Keratinocyte (primary cell): ENCODE measurements around the gene PLEK. TPM values are rescaled to one million over a fixed set of nuclear protein-coding genes. Genes with fewer than 3 reads are reported as not detected.

Source experiments
- DNase-seq: peaks from one replicate; pipeline ENCODE4 v3.0.0-alpha.2; 2011; ENCODE audit warnings: low read depth, missing footprints, low spot score
- FAIRE-seq: peaks from 2 replicates; lab custom pipeline; 2011; peaks lifted over from hg19 to GRCh38; lab: Jason Lieb, UNC
- H2AFZ ChIP-seq: 2 replicates; pipeline ENCODE4 v1.6.0; 2012; ENCODE audit warnings: low read length, control low read depth, inconsistent platforms; ENCODE audit not compliant: control insufficient read depth
- H3K27ac ChIP-seq: 2 replicates; pipeline ENCODE4 v1.5.1; 2011; ENCODE audit warnings: low read length; ENCODE audit not compliant: control insufficient read depth, insufficient read depth
- H3K27me3 ChIP-seq: 3 replicates; pipeline ENCODE4 v1.6.0; 2011; ENCODE audit warnings: low read length; ENCODE audit not compliant: control insufficient read depth, insufficient read depth; ENCODE audit errors: extremely low read depth
- H3K36me3 ChIP-seq, 2 experiments: 2 replicates in 1 of 2; 3 replicates in 1 of 2; pipeline ENCODE4 v1.5.1; 2011; ENCODE audit warnings: low read length in 2 of 2, mild to moderate bottlenecking in 1 of 2; ENCODE audit not compliant: control insufficient read depth in 2 of 2, insufficient read depth in 2 of 2; ENCODE audit errors: extremely low read depth in 1 of 2
- H3K4me1 ChIP-seq: 3 replicates; pipeline ENCODE4 v1.5.1; 2011; ENCODE audit warnings: low read length; ENCODE audit not compliant: control insufficient read depth, insufficient read depth; ENCODE audit errors: extremely low read depth
- H3K4me2 ChIP-seq: 3 replicates; pipeline ENCODE4 v1.6.0; 2011; ENCODE audit warnings: low read depth, low read length; ENCODE audit not compliant: control insufficient read depth, insufficient read depth; ENCODE audit errors: extremely low read depth
- H3K4me3 ChIP-seq, 3 experiments: fragments of 200-600 bp in 1 of 3; sonication (generic) in 1 of 3; 2 replicates in 2 of 3; 3 replicates in 1 of 3; pipeline ENCODE4 v1.5.1; 2011 to 2016; ENCODE audit warnings: low read length in 3 of 3, mild to moderate bottlenecking in 3 of 3, control low read depth in 2 of 3, inconsistent platforms in 1 of 3, low read depth in 1 of 3, mixed read lengths in 1 of 3, mixed run types in 1 of 3, moderate library complexity in 1 of 3; ENCODE audit not compliant: control insufficient read depth in 2 of 3, insufficient read depth in 2 of 3; ENCODE audit errors: extremely low read depth in 1 of 3
- H3K79me2 ChIP-seq: 2 replicates; pipeline ENCODE4 v1.6.0; 2012; ENCODE audit warnings: low read length; ENCODE audit not compliant: control insufficient read depth, insufficient read depth
- H3K9ac ChIP-seq: 3 replicates; pipeline ENCODE4 v1.6.0; 2011; ENCODE audit warnings: low read length; ENCODE audit not compliant: control insufficient read depth, insufficient read depth; ENCODE audit errors: extremely low read depth
- H3K9me1 ChIP-seq: 3 replicates; pipeline ENCODE4 v1.6.0; 2011; ENCODE audit warnings: low read length; ENCODE audit not compliant: control insufficient read depth, insufficient read depth; ENCODE audit errors: extremely low read depth
- H3K9me3 ChIP-seq: 2 replicates; pipeline ENCODE4 v1.5.1; 2012; ENCODE audit warnings: low read depth, low read length; ENCODE audit not compliant: control insufficient read depth
- H4K20me1 ChIP-seq: 3 replicates; pipeline ENCODE4 v1.6.0; 2011; ENCODE audit warnings: low read length; ENCODE audit not compliant: control insufficient read depth, insufficient read depth; ENCODE audit errors: extremely low read depth
- EZH2 ChIP-seq: IDR thresholded peaks from one replicate; pipeline ENCODE4 v1.6.1; 2012; ENCODE audit warnings: inconsistent platforms, mild to moderate bottlenecking, low read length, moderate library complexity
- dilution Hi-C: fragments of 300-500 bp; cut with MboI; formaldehyde crosslinking; loops from one replicate; pipeline ENCODE4 v1.7.0; 2020; ENCODE audit warnings: low sequenced_read_pairs; ENCODE audit not compliant: extremely low pct_ligation_motif_present
- polyA plus RNA-seq, 5 experiments: library from polyadenylated mRNA; depleted of rRNA in 3 of 5; stranded (reverse) in 3 of 5; stranded (forward) in 1 of 5; unstranded in 1 of 5; fragments of >200 nt; gene quantifications; 1 replicate in 1 of 5; 2 replicates in 3 of 5; 3 replicates in 1 of 5; pipeline versions ENCODE4 v1.2.1 to v1.2.3, GENCODE V29; 2011 to 2012; ENCODE audit warnings: missing spikeins in 2 of 5, low read depth in 1 of 5, low replicate concordance in 1 of 5
- TF ChIP-seq, protein P1 (sequence below), 3 experiments: IDR thresholded peaks in 1 of 3; conservative IDR thresholded peaks in 1 of 3; optimal IDR thresholded peaks in 1 of 3; 2 replicates in 2 of 3; 3 replicates in 1 of 3; pipeline versions ENCODE3 to v1.5.1; 2011; ENCODE audit warnings: low read length in 3 of 3, mild to moderate bottlenecking in 3 of 3, moderate library complexity in 2 of 3, control low read depth in 1 of 3, inconsistent platforms in 1 of 3; ENCODE audit not compliant: insufficient read depth in 2 of 3; ENCODE audit errors: extremely low read depth in 1 of 3

Gene PLEK
- polyA plus RNA-seq, 1 donor (not counting 4 experiments of a cell fraction or from before 2014, with no cell fraction given) = 0.04 TPM

DNA sequence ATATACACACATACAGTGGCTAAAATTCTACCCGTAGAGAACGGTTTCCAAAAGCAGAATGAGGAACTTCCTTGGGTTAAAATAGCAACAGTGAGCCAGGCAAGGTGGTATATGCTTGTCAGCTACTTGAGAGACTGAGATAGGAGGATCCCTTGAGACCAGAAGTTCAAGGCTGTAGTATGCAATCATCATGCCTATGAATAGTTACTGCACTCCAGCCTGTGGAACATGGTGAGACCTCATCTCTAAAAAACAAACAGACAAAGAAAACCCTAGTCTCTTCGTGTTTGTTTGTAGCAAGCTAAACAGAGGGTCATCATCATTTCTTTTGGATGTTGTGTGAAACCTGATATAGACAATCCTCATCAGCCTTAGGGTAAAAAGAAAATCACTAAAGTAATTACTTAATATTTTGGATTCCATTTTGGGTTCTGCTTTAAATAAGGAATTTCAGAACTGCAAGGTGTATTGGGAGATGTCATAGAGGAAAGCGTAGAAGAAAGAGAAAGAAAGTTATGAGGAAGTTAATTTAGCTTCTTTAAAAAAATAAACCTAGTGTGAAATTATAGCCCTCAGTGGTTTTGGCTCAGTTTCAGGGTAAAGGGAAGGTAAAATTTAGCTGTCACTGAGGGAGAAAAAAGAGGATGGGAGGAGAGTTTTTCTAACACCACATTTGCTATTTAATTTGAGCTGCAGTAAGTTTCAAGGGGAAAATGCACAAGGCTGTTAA lies 46.5 kb downstream of the PLEK start:
- Histone ChIP-seq H3K4me3 (no peak overlapping the region), H3K9me3 (no peaks in the 10 kb centered on the region), H3K4me1 (no peaks in the 10 kb centered on the region), H3K79me2 (no peaks in the 10 kb centered on the region), H3K9ac (no peak overlapping the region), H3K36me3 (no peaks in the 10 kb centered on the region), H3K27ac (no peak overlapping the region), H4K20me1 (no peaks in the 10 kb centered on the region), H3K4me2 (no peak overlapping the region), H3K27me3 (no peaks in the 10 kb centered on the region), H2AFZ (no peak overlapping the region), H3K9me1 (no peaks in the 10 kb centered on the region)
- dilution Hi-C loops = no loop called here
- no peak for DNase-seq
- TF ChIP-seq EZH2 = no peak
- TF ChIP-seq, protein P1, sequence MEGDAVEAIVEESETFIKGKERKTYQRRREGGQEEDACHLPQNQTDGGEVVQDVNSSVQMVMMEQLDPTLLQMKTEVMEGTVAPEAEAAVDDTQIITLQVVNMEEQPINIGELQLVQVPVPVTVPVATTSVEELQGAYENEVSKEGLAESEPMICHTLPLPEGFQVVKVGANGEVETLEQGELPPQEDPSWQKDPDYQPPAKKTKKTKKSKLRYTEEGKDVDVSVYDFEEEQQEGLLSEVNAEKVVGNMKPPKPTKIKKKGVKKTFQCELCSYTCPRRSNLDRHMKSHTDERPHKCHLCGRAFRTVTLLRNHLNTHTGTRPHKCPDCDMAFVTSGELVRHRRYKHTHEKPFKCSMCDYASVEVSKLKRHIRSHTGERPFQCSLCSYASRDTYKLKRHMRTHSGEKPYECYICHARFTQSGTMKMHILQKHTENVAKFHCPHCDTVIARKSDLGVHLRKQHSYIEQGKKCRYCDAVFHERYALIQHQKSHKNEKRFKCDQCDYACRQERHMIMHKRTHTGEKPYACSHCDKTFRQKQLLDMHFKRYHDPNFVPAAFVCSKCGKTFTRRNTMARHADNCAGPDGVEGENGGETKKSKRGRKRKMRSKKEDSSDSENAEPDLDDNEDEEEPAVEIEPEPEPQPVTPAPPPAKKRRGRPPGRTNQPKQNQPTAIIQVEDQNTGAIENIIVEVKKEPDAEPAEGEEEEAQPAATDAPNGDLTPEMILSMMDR (optimal IDR thresholded peaks at IDR 0.05 in 1 of 3, IDR thresholded peaks at IDR 0.05 in 1 of 3, conservative IDR thresholded peaks at IDR 0.05 in 1 of 3; ENCODE audit: extremely low read depth in 1 of 3, insufficient read depth in 2 of 3, low read length in 3 of 3) = no peak
- no peak for FAIRE-seq

DNA sequence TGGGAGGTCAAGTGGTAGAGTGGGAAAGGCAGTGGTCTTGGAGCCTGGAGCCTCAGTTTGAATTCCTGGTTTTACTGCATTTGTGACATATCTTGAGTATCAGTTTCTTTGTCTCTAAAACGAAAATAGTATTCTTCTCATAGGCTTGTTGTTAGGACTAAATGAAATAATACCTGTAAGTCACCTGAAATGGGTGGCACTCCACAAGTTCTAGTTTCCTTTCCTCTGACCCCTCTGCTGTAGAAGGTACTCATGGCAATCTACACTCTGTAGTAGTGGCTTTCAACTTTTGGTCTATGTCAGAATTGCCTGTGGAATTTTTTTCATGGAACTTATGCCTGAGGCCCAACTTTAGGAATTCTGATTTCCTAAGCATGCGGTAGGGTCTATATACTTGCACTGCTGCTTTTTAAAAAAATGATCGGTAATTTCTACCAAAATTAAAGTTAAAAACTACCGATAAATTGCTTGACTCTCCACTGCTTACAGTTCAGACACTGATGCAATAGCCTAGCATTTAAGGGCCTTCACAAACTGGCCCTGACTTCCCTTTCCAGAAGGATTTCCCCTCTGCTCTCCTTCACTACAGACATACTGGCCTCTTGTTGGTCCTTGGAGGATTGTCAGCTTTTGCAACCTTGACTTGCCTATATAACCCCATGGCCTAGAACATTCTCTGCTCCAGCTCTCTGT lies 47.2 kb downstream of the PLEK start:
- FAIRE-seq (no peak), DNase-seq (no peak)
- H3K4me2 ChIP-seq = no peak overlapping the region
- no peak overlapping the region for H2AFZ ChIP-seq
- H3K4me3 ChIP-seq = no peak overlapping the region
- no peak overlapping the region for H3K27ac ChIP-seq
- H3K4me1 ChIP-seq = no peaks in the 10 kb centered on the region
- no peaks in the 10 kb centered on the region for H3K9me1 ChIP-seq
- no peaks in the 10 kb centered on the region for H3K79me2 ChIP-seq
- H3K27me3 ChIP-seq = no peaks in the 10 kb centered on the region
- no peaks in the 10 kb centered on the region for H3K9me3 ChIP-seq
- H4K20me1 ChIP-seq = no peaks in the 10 kb centered on the region
- dilution Hi-C loops = no loop called here
- TF ChIP-seq, protein P1 (optimal IDR thresholded peaks at IDR 0.05 in 1 of 3, IDR thresholded peaks at IDR 0.05 in 1 of 3, conservative IDR thresholded peaks at IDR 0.05 in 1 of 3; ENCODE audit: extremely low read depth in 1 of 3, insufficient read depth in 2 of 3, low read length in 3 of 3) = no peak
- no peak for TF ChIP-seq EZH2
- no peak overlapping the region for H3K9ac ChIP-seq
- no peaks in the 10 kb centered on the region for H3K36me3 ChIP-seq
